A673 (cell line): ENCODE results near the gene ESRRA.

Source experiments
- CTCF ChIP-seq: fragments of 300-800, 200-600 bp; sonication (generic); conservative IDR thresholded peaks from 2 replicates; pipeline ENCODE4 v1.5.1; 2017; ENCODE audit warnings: low read depth, mild to moderate bottlenecking, antibody characterized with exemption, low read length, moderate library complexity, mixed read lengths
- EZH2 ChIP-seq: fragments of 200-600 bp; sonication (generic); IDR thresholded peaks from 2 replicates; pipeline ENCODE4 v1.6.1; 2017; ENCODE audit warnings: borderline replicate concordance, low read depth, mild to moderate bottlenecking, mixed read lengths, antibody characterized with exemption, low read length; ENCODE audit not compliant: poor library complexity, severe bottlenecking

- TF ChIP-seq EZH2 (no peak), CTCF (no peak)
Measured at GRCh38 chr11:64306563-64306875, 1.2 kb downstream of the ESRRA start.
